Measurements from ENCODE around the gene TMEM45B.
"Not testable (repeated sequence)": the region's sequence is repeated elsewhere in the genome, so short reads cannot be mapped to it uniquely, and the experiment has no call there.

The TMEM45B gene

GRCh38 chr11:129813231-129813791 lies 2.3 kb upstream of the TMEM45B start:
- DNase-seq = no peak

- DNase-seq = no peak
Observed at GRCh38 chr11:129814244-129815014, 1.2 kb upstream of the TMEM45B start.

- DNase-seq = no peak
Observed at GRCh38 chr11:129817534-129818051, 1.9 kb downstream of the TMEM45B start.

- DNase-seq = not testable (repeated sequence)
Observed at GRCh38 chr11:129818236-129818635, 2.6 kb downstream of the TMEM45B start.

GRCh38 chr11:129819237-129819636 lies 3.6 kb downstream of the TMEM45B start:
- DNase-seq = no peak

- not testable (repeated sequence) for DNase-seq
Observed at GRCh38 chr11:129820228-129820627, 4.6 kb downstream of the TMEM45B start.

- not testable (repeated sequence) for DNase-seq
Observed at GRCh38 chr11:129823281-129823680, 7.6 kb downstream of the TMEM45B start.

- DNase-seq = not testable (repeated sequence)
Observed at GRCh38 chr11:129823799-129824198, 8.2 kb downstream of the TMEM45B start.

GRCh38 chr11:129825380-129825779 lies 9.7 kb downstream of the TMEM45B start:
- DNase-seq = no peak

- DNase-seq = no peak
Observed at GRCh38 chr11:129828301-129828836, 12.7 kb downstream of the TMEM45B start.

- DNase-seq = not testable (repeated sequence)
Observed at GRCh38 chr11:129829497-129829896, 13.8 kb downstream of the TMEM45B start.

- not testable (repeated sequence) for DNase-seq
Observed at GRCh38 chr11:129831227-129831626, 15.6 kb downstream of the TMEM45B start.

- not testable (repeated sequence) for DNase-seq
Observed at GRCh38 chr11:129833260-129833659, 17.6 kb downstream of the TMEM45B start.

- DNase-seq = not testable (repeated sequence)
Observed at GRCh38 chr11:129836423-129836891, 20.8 kb downstream of the TMEM45B start.

GRCh38 chr11:129836979-129837378 lies 21.3 kb downstream of the TMEM45B start:
- no peak for DNase-seq

GRCh38 chr11:129840236-129840635 lies 24.6 kb downstream of the TMEM45B start:
- no peak for DNase-seq

GRCh38 chr11:129842138-129842537 lies 26.5 kb downstream of the TMEM45B start:
- no peak for DNase-seq

- DNase-seq = peak; percentile 63
Observed at GRCh38 chr11:129846508-129847335, 31.1 kb downstream of the TMEM45B start.

- not testable (repeated sequence) for DNase-seq
Observed at GRCh38 chr11:129847361-129847760, 31.7 kb downstream of the TMEM45B start.

GRCh38 chr11:129849447-129850130 lies 33.9 kb downstream of the TMEM45B start:
- DNase-seq = no peak

- DNase-seq = no peak
Observed at GRCh38 chr11:129852125-129852740, 36.6 kb downstream of the TMEM45B start.

Data from NCI-H187 treated with DMSO at 0.1 percent for 48 hours (cell line).